K562 (cell line): Measurements from ENCODE around the gene DLL4. TPM values are rescaled to one million over a fixed set of nuclear protein-coding genes. Genes with fewer than 3 reads are reported as not detected.
A peak's percentile ranks its signal among the peaks of the same experiment; 100 is the strongest.

Experiments used
- DMBX1 ChIP-seq: fragments of 250-450 bp; sonication (Bioruptor Pico); IDR thresholded peaks from 2 replicates; pipeline ENCODE4 v1.8.0; 2022; ENCODE audit warnings: inconsistent platforms, mild to moderate bottlenecking, moderate library complexity, borderline replicate concordance
- EWSR1 ChIP-seq: fragments of 450-650 bp; IDR thresholded peaks from 2 replicates; pipeline ENCODE4 v1.6.1; 2018; ENCODE audit warnings: borderline replicate concordance, mild to moderate bottlenecking, low read depth, moderate library complexity; ENCODE audit not compliant: partially characterized antibody
- FOXJ2 ChIP-seq: fragments of 200-800 bp; sonication (Bioruptor generic); IDR thresholded peaks from 2 replicates; pipeline ENCODE4 v1.6.1; 2016; ENCODE audit warnings: missing genetic modification characterization, missing compliant biosample characterization
- HEY1 ChIP-seq: fragments of 250-450 bp; sonication (Bioruptor Pico); IDR thresholded peaks from 2 replicates; pipeline ENCODE4 v1.5.0; 2020; ENCODE audit warnings: mild to moderate bottlenecking, moderate library complexity, borderline replicate concordance
- LARP7 ChIP-seq: fragments of 450-650 bp; IDR thresholded peaks from 2 replicates; pipeline ENCODE4 v1.6.1; 2016
- NCOA6 ChIP-seq: fragments of 450-650 bp; IDR thresholded peaks from 2 replicates; pipeline ENCODE4 v1.6.1; 2017; ENCODE audit warnings: mild to moderate bottlenecking
- RHOXF2B ChIP-seq: fragments of 250-450 bp; sonication (Bioruptor Pico); conservative IDR thresholded peaks from 2 replicates; pipeline ENCODE4 v1.5.1; 2021
- SAFB2 ChIP-seq: fragments of 200-400 bp; formaldehyde crosslinking; IDR thresholded peaks from 2 replicates; pipeline ENCODE4 v1.6.1; 2018; ENCODE audit warnings: borderline replicate concordance, low read length, low read depth, moderate library complexity; ENCODE audit not compliant: severe bottlenecking
- SRSF7 ChIP-seq: fragments of 200-400 bp; formaldehyde crosslinking; optimal IDR thresholded peaks from 2 replicates; pipeline ENCODE3; 2017; ENCODE audit warnings: mild to moderate bottlenecking, low read depth, low read length
- TAF15 ChIP-seq: fragments of 200-400 bp; formaldehyde crosslinking; IDR thresholded peaks from 2 replicates; pipeline ENCODE4 v1.6.1; 2017; ENCODE audit warnings: mild to moderate bottlenecking, low read depth, low read length, moderate library complexity
- ZBTB7A ChIP-seq: IDR thresholded peaks from 2 replicates; pipeline ENCODE4 v1.6.1; 2011; ENCODE audit warnings: low read depth, mild to moderate bottlenecking, low read length, moderate library complexity, borderline replicate concordance; ENCODE audit not compliant: control insufficient read depth
- ZKSCAN1 ChIP-seq: fragments of 150-350 bp; IDR thresholded peaks from 2 replicates; pipeline ENCODE4 v1.6.1; 2016; ENCODE audit warnings: low read depth, low read length
- ZNF274 ChIP-seq: IDR thresholded peaks from 2 replicates; pipeline ENCODE4 v1.6.1; 2011; ENCODE audit warnings: low read depth, mild to moderate bottlenecking, low read length, moderate library complexity, borderline replicate concordance
- ZNF3 ChIP-seq: fragments of 250-450 bp; sonication (Bioruptor Pico); IDR thresholded peaks from 2 replicates; pipeline ENCODE4 v1.5.0; 2021; ENCODE audit warnings: mild to moderate bottlenecking, moderate library complexity
- ZNF766 ChIP-seq: fragments of 200-800 bp; sonication (Bioruptor generic); conservative IDR thresholded peaks from 2 replicates; pipeline ENCODE4 v1.6.1; 2016; ENCODE audit warnings: missing genetic modification characterization, missing compliant biosample characterization
- ZNF778 ChIP-seq: fragments of 450-650 bp; formaldehyde crosslinking; IDR thresholded peaks from 2 replicates; pipeline ENCODE4 v1.4.0; 2020; ENCODE audit warnings: mild to moderate bottlenecking, moderate library complexity
- polyA plus RNA-seq, 8 experiments: library from polyadenylated mRNA; depleted of rRNA in 4 of 8; stranded (reverse) in 5 of 8; unstranded in 3 of 8; fragments of >200 nt; fragmentation: Nextera tagmentation in 2 of 8; fragmentation: Illumina TruSeq in 1 of 8; extraction: Ambion mirVana in 2 of 8; extraction: Trizol in 1 of 8; gene quantifications; 2 replicates each; pipeline versions ENCODE4 v1.2.1 to v1.2.3, GENCODE V29; 2011 to 2014; ENCODE audit warnings: inconsistent platforms in 1 of 8, missing spikeins in 1 of 8
- total RNA-seq, 7 experiments: library from RNA; depleted of rRNA in 6 of 7; stranded (reverse); fragments of >200 nt in 6 of 7; fragmentation: Illumina TruSeq in 2 of 7; extraction: Trizol in 2 of 7; gene quantifications; 2 replicates each; pipeline versions ENCODE4 v1.2.1 to v1.2.3, GENCODE V29; 2011 to 2021; ENCODE audit warnings: low replicate concordance in 1 of 7
- TF ChIP-seq, protein P1 (sequence below): fragments of 450-650 bp; IDR thresholded peaks from 2 replicates; pipeline ENCODE4 v1.6.1; 2016; ENCODE audit warnings: low read depth
- TF ChIP-seq, protein P2 (sequence below): fragments of 250-450 bp; sonication (Bioruptor Pico); IDR thresholded peaks from 2 replicates; pipeline ENCODE4 v1.8.0; 2021; ENCODE audit warnings: moderate library complexity, mild to moderate bottlenecking, inconsistent platforms

Gene DLL4
- total and polyA plus RNA-seq, 9 of the 15 experiments (the other 6 are each of a cell fraction or from before 2014, with no cell fraction given), result 0.04 to 1.1 (median 0.41) TPM; not detected in 1

DNA sequence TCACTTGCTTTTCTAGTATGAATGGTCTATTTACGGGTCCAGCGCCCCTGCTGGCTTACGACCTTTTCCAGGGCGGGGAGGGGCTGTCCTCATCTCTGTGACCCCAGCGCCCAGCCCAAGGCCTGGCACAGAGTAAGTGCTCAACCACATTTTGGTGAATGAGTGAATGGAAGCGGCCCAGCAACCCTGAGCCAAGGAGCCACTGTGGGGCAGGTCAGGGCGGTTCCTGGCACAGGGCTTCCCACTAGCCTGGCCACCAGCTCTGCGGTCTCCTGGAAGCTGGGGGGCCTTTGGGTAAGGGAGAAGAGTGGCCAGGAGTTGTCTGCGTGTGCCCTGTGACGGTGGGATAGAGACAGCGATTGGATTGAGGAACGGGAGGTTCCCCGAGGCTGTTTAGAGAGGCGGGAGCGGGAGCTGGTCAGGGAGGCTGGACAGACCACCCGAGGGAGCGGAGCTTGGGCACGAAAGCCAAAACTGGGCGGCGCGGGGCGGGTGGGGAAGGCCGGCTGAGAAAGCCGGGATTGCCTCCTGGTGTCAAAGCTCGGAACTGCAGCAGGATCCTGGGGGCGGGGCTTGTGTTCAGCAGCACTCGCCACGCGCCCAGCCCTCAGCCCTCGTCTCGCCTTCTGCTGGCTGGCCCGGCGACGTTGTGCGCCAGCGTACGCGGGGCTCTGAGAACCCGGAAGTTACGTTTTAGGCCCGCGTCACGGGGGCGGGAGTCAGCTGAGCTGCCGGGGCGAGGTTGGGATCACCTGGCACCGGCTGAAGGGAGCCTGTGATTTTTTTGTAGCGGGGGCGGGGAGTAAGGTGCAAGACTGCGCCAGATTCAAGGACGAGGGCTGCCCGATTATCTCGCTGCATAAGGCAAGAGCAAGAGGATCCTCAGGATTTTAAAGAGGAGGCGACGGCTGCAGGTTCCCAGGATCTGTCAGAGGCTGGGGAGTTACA lies 35.1 kb upstream of the DLL4 start, which contains the start of gene VPS18 (continued):
- TF ChIP-seq, protein P1, sequence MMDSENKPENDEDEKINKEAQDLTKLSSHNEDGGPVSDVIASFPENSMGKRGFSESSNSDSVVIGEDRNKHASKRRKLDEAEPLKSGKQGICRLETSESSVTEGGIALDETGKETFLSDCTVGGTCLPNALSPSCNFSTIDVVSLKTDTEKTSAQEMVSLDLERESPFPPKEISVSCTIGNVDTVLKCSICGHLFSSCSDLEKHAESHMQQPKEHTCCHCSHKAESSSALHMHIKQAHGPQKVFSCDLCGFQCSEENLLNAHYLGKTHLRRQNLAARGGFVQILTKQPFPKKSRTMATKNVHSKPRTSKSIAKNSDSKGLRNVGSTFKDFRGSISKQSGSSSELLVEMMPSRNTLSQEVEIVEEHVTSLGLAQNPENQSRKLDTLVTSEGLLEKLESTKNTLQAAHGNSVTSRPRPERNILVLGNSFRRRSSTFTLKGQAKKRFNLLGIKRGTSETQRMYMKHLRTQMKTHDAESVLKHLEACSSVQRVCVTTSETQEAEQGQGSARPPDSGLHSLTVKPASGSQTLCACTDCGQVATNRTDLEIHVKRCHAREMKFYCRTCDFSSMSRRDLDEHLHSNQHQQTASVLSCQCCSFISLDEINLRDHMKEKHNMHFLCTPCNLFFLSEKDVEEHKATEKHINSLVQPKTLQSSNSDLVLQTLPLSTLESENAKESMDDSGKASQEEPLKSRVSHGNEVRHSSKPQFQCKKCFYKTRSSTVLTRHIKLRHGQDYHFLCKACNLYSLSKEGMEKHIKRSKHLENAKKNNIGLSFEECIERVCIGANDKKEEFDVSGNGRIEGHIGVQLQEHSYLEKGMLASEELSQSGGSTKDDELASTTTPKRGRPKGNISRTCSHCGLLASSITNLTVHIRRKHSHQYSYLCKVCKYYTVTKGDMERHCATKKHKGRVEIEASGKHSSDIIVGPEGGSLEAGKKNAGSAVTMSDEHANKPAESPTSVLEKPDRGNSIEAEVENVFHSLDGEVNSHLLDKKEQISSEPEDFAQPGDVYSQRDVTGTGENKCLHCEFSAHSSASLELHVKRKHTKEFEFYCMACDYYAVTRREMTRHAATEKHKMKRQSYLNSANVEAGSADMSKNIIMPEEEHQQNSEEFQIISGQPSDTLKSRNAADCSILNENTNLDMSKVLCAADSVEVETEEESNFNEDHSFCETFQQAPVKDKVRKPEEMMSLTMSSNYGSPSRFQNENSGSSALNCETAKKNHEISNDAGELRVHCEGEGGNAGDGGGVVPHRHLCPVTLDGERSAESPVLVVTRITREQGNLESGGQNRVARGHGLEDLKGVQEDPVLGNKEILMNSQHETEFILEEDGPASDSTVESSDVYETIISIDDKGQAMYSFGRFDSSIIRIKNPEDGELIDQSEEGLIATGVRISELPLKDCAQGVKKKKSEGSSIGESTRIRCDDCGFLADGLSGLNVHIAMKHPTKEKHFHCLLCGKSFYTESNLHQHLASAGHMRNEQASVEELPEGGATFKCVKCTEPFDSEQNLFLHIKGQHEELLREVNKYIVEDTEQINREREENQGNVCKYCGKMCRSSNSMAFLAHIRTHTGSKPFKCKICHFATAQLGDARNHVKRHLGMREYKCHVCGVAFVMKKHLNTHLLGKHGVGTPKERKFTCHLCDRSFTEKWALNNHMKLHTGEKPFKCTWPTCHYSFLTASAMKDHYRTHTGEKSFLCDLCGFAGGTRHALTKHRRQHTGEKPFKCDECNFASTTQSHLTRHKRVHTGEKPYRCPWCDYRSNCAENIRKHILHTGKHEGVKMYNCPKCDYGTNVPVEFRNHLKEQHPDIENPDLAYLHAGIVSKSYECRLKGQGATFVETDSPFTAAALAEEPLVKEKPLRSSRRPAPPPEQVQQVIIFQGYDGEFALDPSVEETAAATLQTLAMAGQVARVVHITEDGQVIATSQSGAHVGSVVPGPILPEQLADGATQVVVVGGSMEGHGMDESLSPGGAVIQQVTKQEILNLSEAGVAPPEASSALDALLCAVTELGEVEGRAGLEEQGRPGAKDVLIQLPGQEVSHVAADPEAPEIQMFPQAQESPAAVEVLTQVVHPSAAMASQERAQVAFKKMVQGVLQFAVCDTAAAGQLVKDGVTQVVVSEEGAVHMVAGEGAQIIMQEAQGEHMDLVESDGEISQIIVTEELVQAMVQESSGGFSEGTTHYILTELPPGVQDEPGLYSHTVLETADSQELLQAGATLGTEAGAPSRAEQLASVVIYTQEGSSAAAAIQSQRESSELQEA, result no peak
- TF ChIP-seq, protein P2, sequence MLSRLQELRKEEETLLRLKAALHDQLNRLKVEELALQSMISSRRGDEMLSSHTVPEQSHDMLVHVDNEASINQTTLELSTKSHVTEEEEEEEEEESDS, result no peak
- TF ChIP-seq SRSF7, result no peak
- TF ChIP-seq TAF15, result no peak
- no peak for TF ChIP-seq ZKSCAN1
- TF ChIP-seq ZBTB7A, result 0 out of 2 replicates have a peak, but pooled peaks have one; percentile 44
- no peak for TF ChIP-seq NCOA6
- no peak for TF ChIP-seq HEY1 (CRISPR knock-in tag)
- no peak; the same call in 1 of the 2 replicates for TF ChIP-seq FOXJ2
- TF ChIP-seq LARP7, result no peak
- TF ChIP-seq SAFB2, result no peak
- no peak for TF ChIP-seq RHOXF2B (CRISPR knock-in tag)
- TF ChIP-seq ZNF3, result no peak
- no peak for TF ChIP-seq EWSR1
- no peak for TF ChIP-seq ZNF766
- no peak for TF ChIP-seq ZNF274
- no peak for TF ChIP-seq DMBX1
- no peak for TF ChIP-seq ZNF778 (CRISPR knock-in tag)
